HG02981 (cell line): ENCODE data around the gene PLEKHH1.

Source experiments
- ATAC-seq: cut with Tn5 transposase; IDR thresholded peaks from one replicate; pipeline ENCODE4 v1.9.1; 2021; ENCODE audit warnings: mild to moderate bottlenecking, moderate library complexity; ENCODE audit not compliant: unreplicated experiment

The PLEKHH1 gene

GRCh38 chr14:67562025-67562775 lies 29.1 kb downstream of the PLEKHH1 start:
- no peak for ATAC-seq

DNA sequence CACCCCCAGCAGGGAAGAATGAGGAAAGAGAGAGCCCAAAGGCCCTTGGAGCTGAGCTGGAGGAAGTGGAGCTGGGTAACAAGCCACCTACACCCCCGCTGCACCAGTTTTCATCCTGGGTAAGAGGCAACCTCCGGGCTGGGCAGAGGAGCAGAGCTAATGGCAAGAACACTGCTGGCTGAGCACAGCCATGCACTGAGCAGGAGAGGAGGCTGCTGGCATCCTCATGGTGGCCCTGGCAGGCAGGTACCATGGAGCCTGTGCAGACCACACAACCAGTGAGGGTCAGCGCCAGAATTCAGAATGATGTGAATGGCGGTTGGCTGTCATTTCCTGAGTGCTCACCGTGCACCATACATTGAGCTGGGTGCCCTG lies 29.7 kb downstream of the PLEKHH1 start:
- ATAC-seq = no peak

- ATAC-seq = no peak
Observed at GRCh38 chr14:67564236-67564635, 31.1 kb downstream of the PLEKHH1 start.

GRCh38 chr14:67566908-67567307 lies 33.8 kb downstream of the PLEKHH1 start:
- no peak for ATAC-seq

GRCh38 chr14:67567654-67568053 lies 34.6 kb downstream of the PLEKHH1 start:
- ATAC-seq = no peak

DNA sequence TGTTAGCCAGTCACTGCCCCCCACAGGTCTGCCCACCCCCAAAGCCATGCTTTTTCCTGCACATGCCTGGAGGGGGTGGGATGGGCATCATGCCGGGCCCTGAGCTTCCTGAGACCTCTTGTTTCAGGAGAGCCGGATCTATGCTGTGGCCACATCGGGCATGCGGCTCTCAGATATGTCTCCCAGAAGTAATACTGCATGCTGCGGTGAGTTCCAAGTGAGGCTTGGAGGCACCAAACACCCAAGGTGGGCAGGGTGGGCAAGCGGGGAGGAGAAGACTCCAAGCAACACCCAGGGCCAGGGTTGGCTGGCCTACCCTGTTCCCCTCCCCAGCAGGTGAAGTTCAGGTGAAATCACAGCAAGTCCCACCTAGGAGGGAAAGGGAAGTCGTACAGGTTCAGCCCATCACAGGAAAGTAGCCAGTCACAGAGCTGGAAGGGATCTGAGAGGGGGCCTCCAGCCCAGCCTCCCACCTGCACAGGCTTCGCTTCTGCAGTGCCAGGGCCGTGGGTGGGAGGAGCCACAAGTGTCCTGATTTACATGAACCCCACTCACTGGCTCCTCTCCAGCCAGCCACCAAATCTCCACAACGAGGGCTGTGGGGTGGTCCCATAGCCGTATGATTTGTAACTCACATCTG lies 36.0 kb downstream of the PLEKHH1 start:
- ATAC-seq = no peak

- ATAC-seq = no peak
Observed at GRCh38 chr14:67569651-67570290, 36.7 kb downstream of the PLEKHH1 start.

GRCh38 chr14:67570453-67570852 lies 37.4 kb downstream of the PLEKHH1 start:
- ATAC-seq = no peak

DNA sequence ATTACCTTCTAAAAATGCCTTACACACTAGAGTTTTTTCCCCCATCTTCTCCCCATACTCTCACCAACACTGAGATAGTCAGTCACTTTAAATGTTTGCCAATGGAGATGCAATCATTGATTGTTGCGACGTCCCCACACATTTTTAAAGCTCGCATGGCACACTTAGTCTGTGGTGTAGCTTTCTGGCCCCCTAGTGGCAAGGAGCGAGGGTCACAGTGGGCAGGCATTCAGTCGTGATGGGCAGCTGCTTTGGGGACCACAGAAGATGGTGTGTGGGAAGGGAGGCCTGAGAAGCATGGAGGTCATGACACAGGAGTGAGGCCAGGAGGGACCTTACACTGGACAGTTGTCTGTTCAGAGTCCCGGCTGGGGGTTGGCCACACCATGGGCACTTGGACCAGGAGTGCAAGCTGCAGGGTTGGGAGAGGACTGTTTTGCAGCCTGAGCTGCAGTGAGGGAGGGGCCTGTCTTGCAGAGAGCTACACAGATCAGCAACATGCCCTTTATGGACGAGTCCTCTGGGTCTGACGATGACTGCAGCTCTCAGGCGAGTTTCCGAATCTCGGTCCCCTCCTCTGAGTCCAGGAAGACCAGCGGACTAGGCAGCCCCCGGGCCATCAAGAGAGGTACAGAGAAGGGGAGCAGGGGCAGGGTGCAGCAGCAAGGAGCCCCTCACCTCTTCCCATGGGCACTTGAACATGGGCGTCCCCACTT lies 38.3 kb downstream of the PLEKHH1 start:
- no peak for ATAC-seq

- no peak for ATAC-seq
Observed at GRCh38 chr14:67571991-67572323, 38.9 kb downstream of the PLEKHH1 start.

DNA sequence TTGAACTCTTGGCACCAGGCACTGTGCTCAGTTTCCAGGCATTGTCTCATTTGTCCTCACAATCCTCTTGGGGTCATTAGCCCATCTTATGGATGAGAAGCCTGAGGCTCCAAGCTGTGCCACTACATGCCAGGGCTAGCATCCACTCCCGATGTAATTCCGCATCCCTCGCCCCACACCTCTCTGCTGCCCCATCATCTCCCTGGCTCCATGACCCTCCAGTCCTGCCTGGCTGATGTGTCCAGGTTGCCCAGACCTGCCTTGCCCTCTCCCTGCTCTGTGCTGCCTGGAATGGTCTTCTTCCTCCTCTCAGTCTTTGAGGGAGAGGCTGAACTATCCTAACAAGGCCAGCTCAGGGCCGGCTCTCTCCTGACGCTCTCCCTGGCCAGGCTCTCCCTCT lies 39.5 kb downstream of the PLEKHH1 start:
- no peak for ATAC-seq

DNA sequence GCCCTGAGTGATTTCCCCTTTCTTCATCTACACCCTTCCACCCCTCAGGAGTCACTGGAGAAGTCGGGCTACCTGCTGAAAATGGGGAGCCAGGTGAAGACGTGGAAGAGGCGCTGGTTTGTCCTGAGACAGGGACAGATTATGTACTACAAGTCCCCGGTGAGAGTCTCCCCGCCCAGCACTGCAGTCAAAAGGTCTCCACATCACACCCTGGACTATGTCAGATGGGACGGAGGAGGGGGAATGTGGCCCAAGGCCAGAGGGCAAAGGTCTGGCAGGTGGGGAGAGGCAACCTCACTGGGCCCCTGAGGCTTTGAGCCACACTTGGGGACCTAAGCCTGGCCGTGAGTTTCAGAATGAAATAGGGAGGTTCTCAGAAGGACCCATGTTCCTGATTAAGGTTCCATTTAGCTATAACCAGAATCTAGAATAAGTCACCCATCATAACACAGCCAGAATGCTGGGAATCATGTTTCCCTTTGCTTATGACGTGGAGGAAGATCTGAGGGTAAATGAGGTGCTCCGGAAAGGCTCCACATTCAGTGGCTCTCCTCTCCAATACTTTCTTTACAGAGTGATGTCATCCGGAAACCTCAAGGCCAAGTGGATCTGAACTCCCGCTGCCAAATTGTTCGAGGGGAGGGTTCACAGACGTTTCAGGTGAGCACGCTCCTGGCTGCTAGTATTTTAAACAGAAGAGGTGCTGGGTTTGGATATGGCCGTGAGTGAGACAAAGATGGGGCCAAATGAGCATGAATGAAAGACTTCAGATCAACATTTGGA lies 40.3 kb downstream of the PLEKHH1 start:
- no peak for ATAC-seq

GRCh38 chr14:67574156-67574555 lies 41.1 kb downstream of the PLEKHH1 start:
- ATAC-seq = no peak

- no peak for ATAC-seq
Observed at GRCh38 chr14:67574806-67575205, 41.7 kb downstream of the PLEKHH1 start.

GRCh38 chr14:67575684-67576083 lies 42.6 kb downstream of the PLEKHH1 start:
- no peak for ATAC-seq

DNA sequence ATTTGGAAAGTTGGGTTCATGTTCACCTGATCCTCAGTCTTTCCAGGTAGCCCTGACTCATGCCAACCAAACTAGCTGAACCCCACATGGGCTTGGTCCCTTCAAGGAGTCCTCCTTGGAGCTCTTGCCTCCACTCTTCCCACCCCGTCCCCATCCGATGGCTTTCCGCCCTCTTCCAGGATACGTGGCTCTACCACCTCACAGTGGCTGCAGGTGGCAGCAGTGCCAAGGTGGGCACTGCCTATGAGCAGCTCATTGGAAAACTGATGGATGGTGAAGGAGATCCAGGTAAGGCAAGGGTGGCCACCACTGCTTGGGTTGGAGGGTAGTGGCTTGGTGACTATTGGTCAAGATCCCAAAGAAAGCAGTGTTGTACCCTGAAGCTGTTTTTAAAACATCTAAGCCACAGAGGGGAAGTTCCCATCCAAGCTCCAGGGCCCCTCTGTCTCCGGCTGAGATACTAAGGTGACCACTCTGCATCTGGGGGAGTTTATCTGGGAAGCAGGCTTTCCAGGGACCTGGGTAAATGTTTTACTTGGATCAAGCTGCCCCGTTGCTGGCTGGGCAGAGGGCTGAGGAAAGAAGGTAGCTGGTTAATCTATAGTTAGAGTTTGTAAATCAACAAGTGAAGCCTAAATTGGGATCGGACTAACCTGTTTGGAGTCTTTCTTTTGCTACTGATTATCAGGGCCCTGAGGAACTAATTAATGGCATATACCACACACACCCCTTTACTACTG lies 43.3 kb downstream of the PLEKHH1 start:
- ATAC-seq = no peak

DNA sequence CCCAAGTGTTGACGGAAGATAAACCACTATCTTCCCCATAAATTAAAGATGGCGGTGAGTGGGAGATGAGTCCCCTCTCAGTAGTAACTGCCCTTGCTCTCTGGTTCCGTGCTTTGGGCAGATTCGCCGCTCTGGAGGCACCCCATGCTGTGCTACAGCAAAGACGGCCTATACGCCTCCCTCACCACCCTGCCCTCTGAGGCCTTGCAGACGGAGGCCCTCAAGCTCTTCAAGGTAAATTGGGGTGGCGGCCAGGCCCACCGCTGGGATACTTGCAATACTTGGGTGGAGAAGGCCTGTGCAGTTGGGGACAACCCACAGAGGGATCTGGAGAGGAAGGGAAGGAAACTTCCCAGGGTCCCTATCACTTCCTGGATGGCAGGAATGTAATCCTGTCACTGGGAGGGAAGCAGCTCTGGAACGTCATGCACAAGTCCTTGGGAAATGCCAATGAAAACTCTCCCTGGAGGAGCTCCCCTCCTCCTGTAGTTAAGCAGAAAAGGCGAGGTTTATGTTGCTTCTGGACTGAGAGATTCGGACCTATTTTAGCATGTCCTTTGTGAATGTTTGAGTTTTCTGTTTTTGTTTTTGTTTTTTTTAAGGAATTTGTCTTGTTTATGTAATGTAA lies 44.2 kb downstream of the PLEKHH1 start:
- ATAC-seq = no peak

- ATAC-seq = no peak
Observed at GRCh38 chr14:67577909-67578749, 45.0 kb downstream of the PLEKHH1 start.

DNA sequence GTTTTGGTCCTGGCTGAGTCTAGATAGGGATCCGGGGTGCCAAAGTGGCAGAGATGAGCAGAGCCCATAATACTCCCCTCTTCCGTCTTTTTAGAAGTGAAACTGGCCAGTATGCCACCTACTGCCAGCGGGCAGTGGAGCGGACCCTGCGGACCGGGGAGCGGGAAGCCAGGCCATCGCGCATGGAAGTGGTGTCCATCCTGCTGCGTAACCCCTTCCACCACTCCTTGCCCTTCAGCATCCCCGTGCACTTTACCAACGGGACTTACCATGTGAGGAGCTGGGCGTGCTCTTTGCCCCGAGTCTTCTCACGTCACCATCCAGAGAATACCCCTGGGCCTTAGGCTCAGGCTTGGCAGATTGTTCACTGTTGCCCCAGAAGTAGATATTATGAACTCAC lies 46.0 kb downstream of the PLEKHH1 start:
- no peak for ATAC-seq
